ENCODE results near the gene DLG2.
"Not testable (repeated sequence)": the region's sequence is repeated elsewhere in the genome, so short reads cannot be mapped to it uniquely, and the experiment has no call there.

Gene DLG2

GRCh38 chr11:85123752-85124231 is 503.4 kb downstream of the DLG2 start:
- no peak for FAIRE-seq
- no peak for DNase-seq (ENCODE audit: low spot score)

- no peak for FAIRE-seq
- no peak for DNase-seq (ENCODE audit: low spot score)
These were observed 509.0 kb downstream of the DLG2 start for GRCh38 chr11:85118151-85118550.

GRCh38 chr11:85115798-85116197 is 511.3 kb downstream of the DLG2 start:
- FAIRE-seq = no peak
- DNase-seq (ENCODE audit: low spot score) = no peak

GRCh38 chr11:85114786-85115185 is 512.4 kb downstream of the DLG2 start:
- no peak for DNase-seq (ENCODE audit: low spot score)
- FAIRE-seq = no peak

- not testable (repeated sequence) for DNase-seq (ENCODE audit: low spot score); FAIRE-seq
These were observed 516.9 kb downstream of the DLG2 start for GRCh38 chr11:85110246-85110645.

GRCh38 chr11:85109141-85109540 is 518.0 kb downstream of the DLG2 start:
- FAIRE-seq (no peak), DNase-seq (ENCODE audit: low spot score) (no peak)

- FAIRE-seq (no peak), DNase-seq (ENCODE audit: low spot score) (no peak)
These were observed 521.3 kb downstream of the DLG2 start for GRCh38 chr11:85105868-85106267.

GRCh38 chr11:85099522-85099921 is 527.6 kb downstream of the DLG2 start:
- DNase-seq (ENCODE audit: low spot score) = no peak
- FAIRE-seq = no peak

GRCh38 chr11:85098996-85099395 is 528.1 kb downstream of the DLG2 start:
- no peak for DNase-seq (ENCODE audit: low spot score)
- FAIRE-seq = no peak

- FAIRE-seq = no peak
- DNase-seq (ENCODE audit: low spot score) = no peak
These were observed 530.2 kb downstream of the DLG2 start for GRCh38 chr11:85096939-85097338.

GRCh38 chr11:85095239-85095638 is 531.9 kb downstream of the DLG2 start:
- DNase-seq (ENCODE audit: low spot score) (no peak), FAIRE-seq (no peak)

- no peak for DNase-seq (ENCODE audit: low spot score)
- FAIRE-seq = no peak
These were observed 532.3 kb downstream of the DLG2 start for GRCh38 chr11:85094795-85095194.

GRCh38 chr11:85089654-85090053 is 537.5 kb downstream of the DLG2 start:
- DNase-seq (ENCODE audit: low spot score) (no peak), FAIRE-seq (no peak)

- FAIRE-seq = no peak
- no peak for DNase-seq (ENCODE audit: low spot score)
These were observed 538.9 kb downstream of the DLG2 start for GRCh38 chr11:85088286-85088685.

GRCh38 chr11:85086504-85087284 is 540.5 kb downstream of the DLG2 start:
- FAIRE-seq = no peak
- DNase-seq (ENCODE audit: low spot score) = no peak

GRCh38 chr11:85076535-85077330 is 550.4 kb downstream of the DLG2 start:
- FAIRE-seq = no peak

GRCh38 chr11:85062659-85063058 is 564.5 kb downstream of the DLG2 start:
- DNase-seq (ENCODE audit: low spot score) (no peak), FAIRE-seq (no peak)

More at GRCh38 chr11:85076535-85077330, 550.4 kb downstream of the DLG2 start:
- DNase-seq (ENCODE audit: low spot score) = no peak

GRCh38 chr11:85052636-85053035 is 574.5 kb downstream of the DLG2 start:
- FAIRE-seq (no peak), DNase-seq (ENCODE audit: low spot score) (no peak)

- DNase-seq (ENCODE audit: low spot score) (no peak), FAIRE-seq (no peak)
These were observed 578.3 kb downstream of the DLG2 start for GRCh38 chr11:85048801-85049200.

- no peak for FAIRE-seq
- DNase-seq (ENCODE audit: low spot score) = no peak
These were observed 581.4 kb downstream of the DLG2 start for GRCh38 chr11:85045716-85046115.

GRCh38 chr11:85044911-85045310 is 582.2 kb downstream of the DLG2 start:
- no peak for FAIRE-seq
- DNase-seq (ENCODE audit: low spot score) = no peak

- FAIRE-seq = no peak
- no peak for DNase-seq (ENCODE audit: low spot score)
These were observed 584.8 kb downstream of the DLG2 start for GRCh38 chr11:85042361-85042760.
